K562 (cell line): ENCODE measurements around the gene RPS6KA2. TPM values are rescaled to one million over a fixed set of nuclear protein-coding genes. Genes with fewer than 3 reads are reported as not detected.

Source experiments
- ATAC-seq: fragments of 200-7000 bp; cut with Tn5 transposase; 3 replicates; pipeline ENCODE4 v1.9.1; 2020; ENCODE audit warnings: moderate library complexity
- BruUV-seq: library from RNA; stranded (reverse); fragments of 400-500 nt; replicated peaks from 2 replicates; lab custom pipeline; 2021; lab: Mats Ljungman, UMichigan
- CTCF ChIA-PET: fragments of 300-600 bp; formaldehyde crosslinking; extraction: SDS; loops from one replicate; lab custom pipeline; 2021; ENCODE audit warnings: low intra/inter-chr PET ratio; lab: Yijun Ruan, JAX
- POLR2A ChIA-PET: fragments of 300-600, 350-650 bp; sonication (Branson Sonifier 250); formaldehyde crosslinking; extraction: SDS; loops from one replicate; lab custom pipeline; 2021; ENCODE audit warnings: antibody characterized with exemption, inconsistent platforms; lab: Yijun Ruan, JAX
- DNase-seq, 4 experiments: peaks; one replicate each; pipeline versions ENCODE4 v3.0.0 to v3.0.0-alpha.2; 2011 to 2018; ENCODE audit warnings: low spot score in 3 of 4, mixed read lengths in 3 of 4; ENCODE audit errors: extremely low read depth in 1 of 4
- FAIRE-seq: peaks from 2 replicates; lab custom pipeline; 2011; peaks lifted over from hg19 to GRCh38; lab: Jason Lieb, UNC
- H2AFZ ChIP-seq: 2 replicates; pipeline ENCODE4 v1.6.0; 2011; ENCODE audit warnings: low read depth, low read length, control low read depth, inconsistent platforms
- H3K27ac ChIP-seq: fragments of 200-600 bp; 3 replicates; pipeline ENCODE4 v1.8.0; 2011; ENCODE audit warnings: low read depth, mild to moderate bottlenecking, control low read depth, inconsistent platforms, low read length, moderate library complexity, mixed read lengths; ENCODE audit errors: extremely low read depth
- H3K27me3 ChIP-seq, 2 experiments: fragments of 300-600 bp in 1 of 2; 2 replicates in 1 of 2; 3 replicates in 1 of 2; pipeline versions ENCODE4 v1.6.0 to v1.8.0; 2011; ENCODE audit warnings: inconsistent platforms in 2 of 2, low read length in 2 of 2, mild to moderate bottlenecking in 1 of 2, mixed read lengths in 1 of 2, moderate library complexity in 1 of 2; ENCODE audit not compliant: control insufficient read depth in 2 of 2, insufficient read depth in 2 of 2
- H3K36me3 ChIP-seq: fragments of 300-600 bp; 3 replicates; pipeline ENCODE4 v1.8.0; 2011; ENCODE audit warnings: mild to moderate bottlenecking, low read length, inconsistent platforms; ENCODE audit not compliant: control insufficient read depth, insufficient read depth
- H3K4me1 ChIP-seq, 2 experiments: fragments of 200-600 bp in 1 of 2; replicated peaks in 1 of 2; 2 replicates in 1 of 2; 3 replicates in 1 of 2; pipeline versions ENCODE4 v1.5.1 to v1.8.0; 2011; ENCODE audit warnings: inconsistent platforms in 2 of 2, low read length in 2 of 2, mild to moderate bottlenecking in 1 of 2, mixed read lengths in 1 of 2, moderate library complexity in 1 of 2; ENCODE audit not compliant: control insufficient read depth in 2 of 2, insufficient read depth in 2 of 2
- H3K4me2 ChIP-seq: 2 replicates; pipeline ENCODE4 v1.6.1; 2011; ENCODE audit warnings: low read length, control low read depth, inconsistent platforms, mixed read lengths; ENCODE audit not compliant: insufficient read depth
- H3K4me3 ChIP-seq: fragments of 200-600 bp; sonication (generic), shearing (Covaris generic); 2 replicates; pipeline ENCODE4 v1.5.1; 2016; ENCODE audit warnings: control low read depth, inconsistent platforms
- H3K79me2 ChIP-seq: fragments of 200-600 bp; 3 replicates; pipeline ENCODE4 v1.8.0; 2011; ENCODE audit warnings: low read length, inconsistent platforms; ENCODE audit not compliant: control insufficient read depth, insufficient read depth
- H3K9ac ChIP-seq, 2 experiments: 2 replicates each; pipeline versions ENCODE4 v1.6.0 to v1.6.1; 2011; ENCODE audit warnings: low read depth in 2 of 2, low read length in 2 of 2, control low read depth in 1 of 2, inconsistent platforms in 1 of 2, mild to moderate bottlenecking in 1 of 2, mixed read lengths in 1 of 2; ENCODE audit not compliant: insufficient read depth in 1 of 2
- H3K9me1 ChIP-seq: one replicate; pipeline ENCODE4 v1.6.0; 2011; ENCODE audit warnings: inconsistent platforms, mild to moderate bottlenecking, low read length, moderate library complexity; ENCODE audit not compliant: control insufficient read depth, insufficient read depth
- H3K9me3 ChIP-seq: replicated peaks from 2 replicates; pipeline ENCODE4 v1.5.1; 2011; ENCODE audit warnings: low read depth, low read length, inconsistent platforms; ENCODE audit not compliant: control insufficient read depth, insufficient read depth
- H4K20me1 ChIP-seq: replicated peaks from 2 replicates; pipeline ENCODE4 v1.6.1; 2011; ENCODE audit warnings: low read length, inconsistent platforms, mixed read lengths; ENCODE audit not compliant: control insufficient read depth, insufficient read depth
- ATF4 ChIP-seq: fragments of 450-650 bp; formaldehyde crosslinking; IDR thresholded peaks from 2 replicates; pipeline ENCODE4 v1.4.0; 2022; ENCODE audit warnings: mild to moderate bottlenecking, moderate library complexity
- CTCFL ChIP-seq: IDR thresholded peaks from 2 replicates; pipeline ENCODE4 v1.6.1; 2011; ENCODE audit warnings: borderline replicate concordance, low read depth, mild to moderate bottlenecking, moderate library complexity, low read length; ENCODE audit not compliant: insufficient read depth, poor library complexity, severe bottlenecking
- GATA2 ChIP-seq: sonication (generic); formaldehyde crosslinking; IDR thresholded peaks from 2 replicates; pipeline ENCODE4 v1.4.0; 2020; ENCODE audit warnings: mild to moderate bottlenecking, missing genetic modification reagents
- HSF4 ChIP-seq: fragments of 250-450 bp; sonication (Bioruptor Pico); IDR thresholded peaks from 2 replicates; pipeline ENCODE4 v2.1.2; 2022; ENCODE audit warnings: mild to moderate bottlenecking, moderate library complexity, borderline replicate concordance
- IRF2 ChIP-seq: sonication (generic); formaldehyde crosslinking; IDR thresholded peaks from 2 replicates; pipeline ENCODE4 v1.8.1; 2022; ENCODE audit warnings: mild to moderate bottlenecking, missing genetic modification reagents
- KAT2B ChIP-seq: IDR thresholded peaks from one replicate; pipeline ENCODE4 v1.6.1; 2012; ENCODE audit warnings: low read depth, mild to moderate bottlenecking, control low read depth, inconsistent platforms, low read length, moderate library complexity
- MAX ChIP-seq: sonication (generic); formaldehyde crosslinking; IDR thresholded peaks from 2 replicates; pipeline ENCODE4 v1.9.0; 2022; ENCODE audit warnings: mild to moderate bottlenecking, missing genetic modification reagents
- NCOA1 ChIP-seq: fragments of 450-650 bp; IDR thresholded peaks from 2 replicates; pipeline ENCODE4 v1.6.1; 2016; ENCODE audit warnings: low read depth
- POLR2AphosphoS5 ChIP-seq: IDR thresholded peaks from 2 replicates; pipeline ENCODE4 v1.6.1; 2011; ENCODE audit warnings: mild to moderate bottlenecking, low read depth, low read length, moderate library complexity; ENCODE audit not compliant: control insufficient read depth, insufficient read depth
- RBFOX2 ChIP-seq: fragments of 200-400 bp; formaldehyde crosslinking; IDR thresholded peaks from 2 replicates; pipeline ENCODE4 v1.6.1; 2017; ENCODE audit warnings: low read depth, mild to moderate bottlenecking, low read length, moderate library complexity
- RBM17 ChIP-seq: fragments of 200-400 bp; formaldehyde crosslinking; IDR thresholded peaks from 2 replicates; pipeline ENCODE4 v1.6.1; 2017; ENCODE audit warnings: low read depth, mild to moderate bottlenecking, low read length, borderline replicate concordance
- THAP7 ChIP-seq: fragments of 250-450 bp; sonication (Bioruptor Pico); IDR thresholded peaks from 2 replicates; pipeline ENCODE4 v1.5.0; 2021
- ZNF507 ChIP-seq: conservative IDR thresholded peaks from 2 replicates; pipeline ENCODE4 v1.6.1; 2017; ENCODE audit warnings: missing genetic modification characterization, missing compliant biosample characterization
- ZNF717 ChIP-seq: fragments of 250-450 bp; sonication (Bioruptor Pico); IDR thresholded peaks from 2 replicates; pipeline ENCODE4 v1.5.0; 2021
- WGBS: fragments of 100-300 bp; shearing (Covaris generic); methylation state at CpG from one replicate; pipeline ENCODE4 v1.1.6; 2016; ENCODE audit warnings: low coverage, mixed read lengths; ENCODE audit not compliant: insufficient coverage; ENCODE audit errors: missing lambda C conversion rate; 5-methylcytosine and 5-hydroxymethylcytosine counted together
- in situ Hi-C: fragments of 300-500 bp; cut with MboI; formaldehyde crosslinking; loops from 4 replicates; pipeline ENCODE4 v1.15.0; 2018; ENCODE audit warnings: inconsistent platforms, mixed read lengths
- intact Hi-C: fragments of 100-400 bp; cut with micrococcal nuclease; formaldehyde crosslinking; loops from 2 replicates; pipeline ENCODE4 v1.14.2; 2022
- polyA plus RNA-seq, 8 experiments: library from polyadenylated mRNA; depleted of rRNA in 4 of 8; stranded (reverse) in 5 of 8; unstranded in 3 of 8; fragments of >200 nt; fragmentation: Nextera tagmentation in 2 of 8; fragmentation: Illumina TruSeq in 1 of 8; extraction: Ambion mirVana in 2 of 8; extraction: Trizol in 1 of 8; gene quantifications; 2 replicates each; pipeline versions ENCODE4 v1.2.1 to v1.2.3, GENCODE V29; 2011 to 2014; ENCODE audit warnings: inconsistent platforms in 1 of 8, missing spikeins in 1 of 8
- total RNA-seq, 7 experiments: library from RNA; depleted of rRNA in 6 of 7; stranded (reverse); fragments of >200 nt in 6 of 7; fragmentation: Illumina TruSeq in 2 of 7; extraction: Trizol in 2 of 7; gene quantifications; 2 replicates each; pipeline versions ENCODE4 v1.2.1 to v1.2.3, GENCODE V29; 2011 to 2021; ENCODE audit warnings: low replicate concordance in 1 of 7

RPS6KA2 gene
- total and polyA plus RNA-seq, 9 of the 15 experiments (the other 6 are each of a cell fraction or from before 2014, with no cell fraction given), result 0.29 to 1.00 (median 0.53) TPM

DNA sequence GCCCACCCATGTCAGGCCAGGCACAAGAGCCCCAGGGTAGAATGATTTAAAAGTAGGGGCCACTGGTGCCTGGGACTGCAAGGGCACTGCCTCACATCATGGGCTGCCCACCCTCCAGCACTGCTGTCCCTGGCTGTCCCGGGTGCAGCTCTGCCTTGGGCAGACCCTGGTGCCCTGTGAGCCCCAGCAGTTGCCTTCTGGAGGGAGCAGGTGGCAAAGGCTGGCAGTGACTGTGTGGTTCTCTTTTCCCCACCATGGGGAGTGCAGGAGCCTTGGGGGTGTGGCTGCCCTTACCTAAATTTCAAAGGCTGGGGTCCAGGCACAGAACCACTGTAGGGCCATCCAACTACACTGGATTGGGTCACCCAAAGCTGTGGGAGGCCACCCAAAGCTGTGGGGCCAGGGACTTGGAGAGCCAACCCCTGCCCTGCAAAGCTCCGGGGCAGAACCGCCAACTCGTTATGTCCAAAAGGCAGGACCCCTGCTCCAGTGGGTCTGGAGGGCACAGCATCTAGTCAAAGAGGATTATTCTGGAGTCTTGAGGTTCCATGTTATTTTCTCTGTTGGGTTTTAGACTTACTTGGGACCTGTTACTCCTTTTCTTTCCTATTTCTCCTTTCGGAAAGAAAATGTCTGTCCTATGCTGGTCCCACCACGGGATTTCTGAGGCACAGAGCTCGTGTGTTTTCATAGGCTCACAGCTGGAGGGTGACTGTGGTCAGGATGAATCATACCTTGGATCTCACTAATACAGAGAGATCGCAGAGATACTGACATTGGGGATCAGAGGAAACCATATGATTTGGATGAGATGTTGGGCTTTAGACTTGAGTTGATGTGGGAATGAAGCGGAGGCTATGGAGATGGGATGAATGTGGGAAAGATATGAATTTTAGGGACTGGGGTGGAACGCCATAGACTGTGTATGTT lies 105.9 kb downstream of the RPS6KA2 start:
- peaks cover 13 to 37% of the 10 kb centered on the region in 2 experiments; a peak in 4 of 5 replicates for H3K27me3 ChIP-seq
- no peak for FAIRE-seq
- ATAC-seq, result no peak
- no peak overlapping the region for H2AFZ ChIP-seq
- H3K9ac ChIP-seq, result no peak overlapping the region
- no peak overlapping the region for H3K4me3 ChIP-seq
- H3K4me1 ChIP-seq, result no peaks in the 10 kb centered on the region
- no peaks in the 10 kb centered on the region for H3K36me3 ChIP-seq
- no peaks in the 10 kb centered on the region for H3K9me3 ChIP-seq
- no peaks in the 10 kb centered on the region for H3K9me1 ChIP-seq
- in situ Hi-C loops, result no loop called here
- H3K4me2 ChIP-seq, result no peak overlapping the region
- no TSS peak for BruUV-seq
- intact Hi-C loops, result no loop called here
- H4K20me1 ChIP-seq, result no peaks in the 10 kb centered on the region
- ChIA-PET POLR2A (no interaction called here), CTCF (no interaction called here)
- DNase-seq, result no peak
- no peaks in the 10 kb centered on the region for H3K79me2 ChIP-seq
- 3% methylated on average over 10 of the region's 10 CpGs for WGBS
- H3K27ac ChIP-seq, result no peak overlapping the region
- TF ChIP-seq THAP7 (CRISPR knock-in tag), result no peak
- TF ChIP-seq MAX, result no peak
- no peak for TF ChIP-seq NCOA1
- no peak for TF ChIP-seq IRF2 (CRISPR knock-in tag)
- no peak for TF ChIP-seq RBM17
- no peak for TF ChIP-seq ZNF507 (tag)
- no peak for TF ChIP-seq CTCFL
- no peak for TF ChIP-seq HSF4
- TF ChIP-seq POLR2AphosphoS5, result no peak
- no peak for TF ChIP-seq ZNF717
- no peak for TF ChIP-seq KAT2B
- TF ChIP-seq RBFOX2, result no peak
- TF ChIP-seq GATA2 (CRISPR knock-in tag), result no peak
- no peak for TF ChIP-seq ATF4 (CRISPR knock-in tag)
